Renal cortical epithelial cell (primary cell): ENCODE measurements around the gene NRDE2. TPM values are rescaled to one million over a fixed set of nuclear protein-coding genes. Genes with fewer than 3 reads are reported as not detected.
A peak's percentile ranks its signal among the peaks of the same experiment; 100 is the strongest.
"Not testable (repeated sequence)": the region's sequence is repeated elsewhere in the genome, so short reads cannot be mapped to it uniquely, and the experiment has no call there.

Experiments used
- DNase-seq: peaks from one replicate; pipeline ENCODE4 v3.0.0-alpha.2; 2011; ENCODE audit warnings: low read depth
- total RNA-seq: library from RNA; depleted of rRNA; stranded (reverse); fragments of >200 nt; gene quantifications from 2 replicates; pipeline ENCODE4 v1.2.3, GENCODE V29; 2014

NRDE2 gene
- total RNA-seq, 1 donor from 2014 or later: 16.8 TPM

DNA sequence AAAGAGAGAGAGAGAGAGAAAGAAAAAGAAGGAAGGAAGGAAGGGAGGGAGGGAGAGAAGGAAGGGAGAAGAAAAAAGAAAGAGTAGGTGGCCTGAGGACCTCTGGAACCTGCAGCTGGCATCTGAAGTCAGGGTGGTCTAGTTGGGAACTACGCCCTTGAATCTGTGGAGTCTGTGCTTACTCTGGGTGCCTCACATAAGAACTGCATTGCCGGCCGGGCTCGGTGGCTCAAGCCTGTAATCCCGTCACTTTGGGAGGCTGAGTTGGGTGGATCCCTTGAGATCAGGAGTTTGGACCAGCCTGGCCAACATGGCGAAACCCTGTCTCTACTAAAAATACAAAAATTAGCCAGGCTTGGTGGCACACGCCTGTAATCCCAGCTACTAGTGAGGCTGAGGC is 10.0 kb upstream of the NRDE2 start:
- no peak for DNase-seq

DNA sequence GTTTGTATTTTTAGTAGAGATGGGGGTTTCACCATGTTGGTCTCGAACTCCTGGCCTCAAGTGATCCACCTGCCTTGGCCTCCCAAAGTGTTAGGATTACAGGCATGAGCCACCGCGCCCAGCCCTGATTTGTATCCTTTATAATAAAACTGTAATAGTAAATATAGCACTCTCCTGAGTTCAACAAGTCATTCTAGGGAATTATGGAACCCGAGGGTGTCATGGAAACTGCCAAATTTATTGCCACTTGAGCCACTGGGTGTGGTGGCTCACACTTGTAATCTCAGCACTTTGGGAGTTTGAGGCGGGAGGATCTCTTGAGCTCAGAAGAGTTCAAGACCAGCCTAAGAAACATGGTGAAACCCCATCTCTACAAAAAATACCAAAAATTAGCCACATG is 9.5 kb upstream of the NRDE2 start:
- DNase-seq: not testable (repeated sequence)

DNA sequence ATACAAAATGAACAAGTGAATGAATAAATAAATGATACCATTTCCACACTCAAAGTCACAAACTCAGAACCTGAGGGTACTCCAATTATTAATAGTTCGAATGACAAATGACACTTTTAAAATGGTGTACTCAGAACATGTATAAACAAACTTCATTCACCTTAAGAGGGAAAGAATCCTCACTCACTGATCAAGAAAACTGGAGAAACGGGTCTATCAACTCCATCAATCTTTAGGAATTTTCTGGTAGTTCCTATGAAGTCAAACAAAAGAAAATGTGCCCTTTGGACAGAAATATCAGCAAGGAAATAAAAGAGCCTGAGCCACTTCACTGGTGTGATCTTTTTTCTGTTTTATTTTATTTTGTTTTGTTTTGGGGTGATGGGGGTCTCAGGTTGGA is 5.2 kb upstream of the NRDE2 start:
- no peak for DNase-seq

DNA sequence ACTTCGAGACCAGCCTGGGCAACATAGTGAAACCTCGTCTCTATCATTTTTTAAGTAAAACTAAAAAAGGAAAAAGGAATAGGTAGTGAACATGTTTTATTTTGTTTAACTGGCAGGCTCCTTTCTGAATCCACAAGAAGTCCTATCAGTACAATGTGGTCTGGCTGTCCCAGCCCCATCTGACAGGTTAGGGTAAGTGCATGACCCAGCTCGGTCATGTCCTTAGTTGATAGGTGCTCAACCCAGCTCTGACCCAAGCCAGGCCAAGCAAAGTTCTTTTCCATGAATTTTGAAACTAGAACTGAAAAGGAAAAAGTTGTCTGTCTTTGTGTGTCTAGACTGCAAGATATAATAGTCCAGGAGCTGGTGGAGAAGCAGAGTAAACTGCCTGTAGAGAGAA is 4.7 kb upstream of the NRDE2 start:
- DNase-seq: no peak

DNA sequence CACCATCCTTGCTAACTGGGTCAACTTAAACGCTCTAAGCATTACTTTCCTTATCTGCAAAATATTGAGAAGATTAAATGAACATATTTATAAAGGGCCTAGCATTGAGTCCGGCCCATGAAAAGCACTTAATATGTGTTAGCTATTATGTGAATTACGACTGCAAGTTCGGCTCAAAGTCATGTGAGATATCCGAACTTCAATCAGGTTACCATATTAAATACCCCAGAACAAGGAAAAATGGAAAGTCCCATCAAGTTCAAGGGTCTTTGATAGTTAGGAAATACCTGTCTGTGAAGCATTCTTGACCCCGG is 487 bp upstream of the NRDE2 start:
- no peak for DNase-seq

DNA sequence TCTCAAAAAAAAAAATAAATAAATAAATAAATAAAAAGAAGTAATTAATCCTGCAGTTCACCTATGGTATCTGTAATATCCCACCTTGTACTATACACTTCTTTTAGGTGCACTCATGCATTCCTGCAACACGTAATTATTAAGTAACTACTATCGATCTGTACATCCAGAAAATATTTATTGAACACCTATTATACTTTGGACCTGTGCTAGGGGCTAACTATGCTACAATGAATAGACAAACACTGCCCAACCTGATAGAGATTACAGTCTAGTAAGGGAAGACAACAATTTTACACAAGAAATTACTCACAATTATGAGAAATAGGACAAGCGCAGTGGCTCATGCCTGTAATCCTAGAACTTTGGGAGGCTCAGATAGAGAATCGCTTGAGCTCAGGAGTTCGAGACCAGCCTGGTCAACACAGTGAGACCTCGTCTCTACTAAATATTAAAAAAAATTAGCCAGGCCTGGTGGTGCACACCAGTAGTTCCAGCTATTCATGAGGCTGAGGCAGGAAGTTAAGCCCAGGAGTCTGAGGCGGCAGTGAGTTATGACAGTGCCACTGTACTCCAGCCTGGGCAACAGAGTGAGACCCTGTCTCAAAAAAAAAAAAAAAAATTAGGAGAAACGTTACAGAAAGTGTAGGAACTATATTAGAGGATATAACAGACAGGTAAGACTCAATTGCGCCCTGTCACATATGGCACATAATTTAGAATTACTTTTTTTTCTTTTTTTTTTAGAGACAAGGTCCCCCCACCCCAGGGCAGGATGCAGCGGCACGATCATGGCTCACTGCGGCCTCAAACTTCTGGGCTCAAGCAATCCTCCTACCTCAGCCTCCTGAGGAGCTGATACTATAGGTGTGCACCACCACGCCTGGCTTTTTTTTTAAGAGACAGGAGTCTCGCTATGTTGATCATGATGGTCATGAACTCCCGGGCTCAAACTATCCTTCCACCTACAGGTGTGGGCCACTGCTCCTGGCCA is 1.2 kb downstream of the NRDE2 start:
- no peak for DNase-seq

DNA sequence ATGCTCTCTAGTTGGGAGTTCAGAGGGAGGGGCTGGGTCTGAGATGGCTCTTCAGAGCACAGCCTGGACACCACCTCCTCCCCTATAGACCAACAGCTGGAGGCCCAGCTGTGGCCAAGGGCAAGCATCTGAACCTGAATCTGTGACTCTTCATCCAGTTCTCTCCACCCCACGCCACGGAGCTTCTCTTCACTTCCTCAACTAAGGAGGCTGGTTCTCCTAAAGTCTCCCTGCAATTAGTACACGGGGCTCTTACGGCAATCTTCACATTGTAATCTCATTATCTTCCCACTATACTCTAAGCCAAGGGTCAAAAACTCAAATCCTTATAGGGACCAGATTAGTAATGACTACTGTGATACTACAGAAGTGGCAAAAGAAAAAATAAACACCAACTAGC is 9.8 kb downstream of the NRDE2 start:
- no peak for DNase-seq

DNA sequence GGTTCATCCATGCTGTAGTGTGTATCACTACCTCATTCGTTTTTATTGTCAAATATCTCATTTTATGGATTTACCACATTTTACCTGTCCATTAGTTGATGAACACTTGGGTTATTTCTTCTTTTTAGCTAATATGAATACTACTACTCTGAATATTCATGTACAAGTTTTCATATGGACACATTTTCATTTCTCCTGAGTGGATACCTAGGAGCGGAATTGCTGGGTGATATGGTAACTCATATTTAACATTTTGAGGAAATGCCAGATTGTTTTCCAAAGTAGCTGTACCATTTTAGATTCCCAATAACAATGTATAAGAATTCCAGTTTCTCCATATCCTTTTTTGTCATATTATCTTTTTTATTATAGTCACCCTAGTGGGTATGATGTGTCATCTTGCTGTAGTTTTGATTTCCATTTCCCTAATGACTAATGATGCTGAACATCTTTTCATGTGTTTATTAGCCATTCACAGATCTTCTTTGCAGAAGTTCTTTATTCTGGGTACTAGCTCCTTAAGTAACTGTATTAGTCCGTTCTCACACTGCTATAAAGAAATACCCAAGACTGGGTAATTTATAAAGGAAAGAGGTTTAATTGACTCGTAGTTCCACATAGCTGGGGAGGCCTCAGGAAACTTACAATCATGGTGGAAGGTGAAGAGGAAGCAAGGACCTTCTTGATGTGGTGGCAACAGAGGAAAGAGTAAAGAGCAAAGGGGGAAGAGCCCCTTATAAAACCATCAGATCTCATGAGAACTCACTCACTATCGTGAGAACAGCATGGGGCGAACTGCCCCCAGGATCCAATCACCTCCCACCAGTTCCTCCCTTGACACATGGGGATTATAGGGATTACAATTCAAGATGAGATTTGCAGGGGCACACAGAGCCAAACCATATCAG is 11.9 kb downstream of the NRDE2 start:
- no peak for DNase-seq

DNA sequence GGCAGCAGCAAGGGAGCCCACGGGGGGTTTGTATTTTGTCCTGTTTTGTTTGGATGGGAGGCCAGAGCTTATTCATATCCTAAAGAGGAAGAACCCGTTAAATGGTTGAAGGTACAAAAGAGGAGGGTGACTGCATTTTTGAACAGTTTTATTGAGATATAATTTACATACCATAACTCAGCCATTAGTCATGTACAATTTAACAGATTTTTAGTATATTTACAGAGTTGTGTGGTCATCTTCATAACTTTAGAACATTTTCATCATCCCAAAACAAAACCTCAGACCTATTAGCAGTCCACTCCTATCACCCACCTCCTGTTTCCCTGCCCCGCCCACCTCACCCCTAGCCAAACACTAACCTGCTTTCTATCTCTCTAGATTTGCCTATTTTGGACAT is 12.6 kb downstream of the NRDE2 start:
- DNase-seq: no peak

DNA sequence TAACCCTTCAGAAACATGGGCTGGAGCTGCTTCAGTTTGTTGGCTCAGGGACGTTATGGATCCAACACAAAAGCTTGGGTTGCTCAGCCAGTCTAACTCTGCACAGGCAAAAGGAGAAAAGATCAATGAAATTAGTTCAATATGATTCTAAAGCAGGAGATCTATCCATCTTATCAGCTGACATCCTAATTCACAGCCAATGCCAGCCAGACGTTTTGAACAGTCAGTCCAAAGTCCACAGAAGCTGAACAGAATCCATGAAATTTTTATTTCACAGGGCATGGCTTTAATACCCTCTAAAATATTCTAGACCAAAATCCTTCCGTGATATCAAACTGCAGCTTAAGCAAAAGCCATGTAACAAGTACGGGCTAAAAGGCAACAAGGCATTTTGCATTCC is 13.7 kb downstream of the NRDE2 start:
- no peak for DNase-seq

DNA sequence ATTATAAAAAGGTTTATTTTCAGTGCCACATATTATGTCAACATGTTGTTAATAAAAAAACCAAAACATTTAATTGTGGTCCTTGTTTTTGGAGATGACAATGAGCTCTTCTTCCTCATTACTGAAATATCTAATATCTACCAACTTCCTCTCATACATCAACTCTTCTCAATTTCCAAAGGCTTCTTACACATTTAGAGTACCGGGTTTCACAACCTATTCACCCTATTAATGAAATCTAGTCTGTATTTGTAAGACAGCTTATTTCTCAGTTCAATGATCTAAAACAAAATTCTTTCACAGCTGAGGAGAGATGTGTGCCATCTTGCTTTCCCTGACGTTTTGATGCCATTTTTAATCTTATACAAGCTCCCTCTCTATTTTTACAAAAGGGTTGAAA is 14.5 kb downstream of the NRDE2 start:
- DNase-seq: no peak

DNA sequence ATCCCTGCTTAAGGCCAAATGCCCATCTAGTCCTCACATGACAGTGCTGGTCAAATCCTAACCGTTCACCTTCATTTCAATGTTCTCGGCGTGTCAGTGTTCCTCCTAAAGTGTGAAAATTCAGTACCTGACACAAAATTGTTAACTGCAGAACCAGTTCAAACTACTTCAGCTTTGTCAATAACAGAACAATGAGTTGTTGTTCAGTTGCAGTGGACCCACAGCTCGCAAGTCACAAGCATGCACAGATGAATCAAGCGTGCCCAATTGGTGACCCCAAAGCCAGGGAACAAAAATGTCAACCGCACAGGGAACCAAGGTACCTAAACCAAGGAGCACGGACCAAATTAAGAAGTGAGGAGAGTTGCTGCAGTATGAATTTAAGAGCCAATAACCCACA is 23.2 kb downstream of the NRDE2 start:
- DNase-seq: no peak

DNA sequence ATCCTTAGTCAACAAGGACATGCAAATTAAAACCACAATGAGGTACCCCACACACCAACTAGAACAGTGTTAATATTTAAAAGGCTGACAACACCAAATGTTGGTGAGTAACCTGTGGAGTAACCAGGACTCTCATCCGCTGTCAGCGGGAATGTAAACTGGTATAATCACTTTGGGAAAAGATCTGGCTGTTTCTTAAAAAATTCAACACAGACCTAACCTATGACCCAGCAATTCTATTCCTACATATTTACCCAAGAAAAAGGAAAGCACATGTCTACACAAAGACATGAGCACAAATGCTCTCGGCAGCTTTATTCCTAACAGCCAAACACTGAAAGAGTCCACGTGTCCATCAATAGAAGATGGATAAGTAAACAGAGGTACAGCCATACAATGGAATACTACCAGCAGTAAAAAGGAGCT is 26.6 kb downstream of the NRDE2 start:
- peak; percentile 90 for DNase-seq

DNA sequence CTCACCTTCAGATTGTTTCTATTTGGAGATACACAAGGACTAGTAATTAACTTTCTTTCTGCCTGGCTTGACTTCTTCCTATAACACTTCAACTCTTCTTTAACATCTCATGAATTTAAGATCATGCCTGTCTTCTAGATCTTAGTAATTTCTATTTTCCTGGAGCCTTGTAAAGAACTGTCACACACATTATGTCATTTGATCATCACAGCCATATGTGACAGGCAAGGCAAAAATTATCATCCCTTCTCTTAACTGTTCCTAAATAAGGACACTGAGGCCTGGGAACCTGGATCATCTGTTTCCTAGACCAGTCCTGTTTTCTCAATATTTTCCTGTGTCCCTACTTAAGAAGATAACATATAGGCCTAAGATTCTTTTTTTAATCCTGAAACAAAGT is 27.2 kb downstream of the NRDE2 start:
- no peak for DNase-seq

DNA sequence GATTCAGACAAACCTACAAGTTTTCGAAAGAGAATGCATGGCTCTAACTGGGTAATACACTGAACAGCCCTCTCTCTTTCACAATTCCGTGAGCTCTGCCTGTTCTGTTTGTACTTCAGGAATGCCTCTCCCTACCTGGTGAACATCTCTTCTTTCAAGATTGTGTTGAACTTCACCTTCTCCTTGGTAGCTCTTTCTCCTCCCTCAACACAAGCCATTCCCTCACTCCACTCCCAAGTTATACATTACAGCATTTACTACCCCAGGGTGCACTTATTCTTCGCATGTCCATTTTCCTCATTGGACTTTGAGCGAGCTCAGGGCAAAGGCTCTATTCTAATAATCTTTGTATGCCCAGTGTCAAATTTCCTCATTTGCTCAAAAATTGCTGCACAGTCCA is 28.3 kb downstream of the NRDE2 start:
- DNase-seq: no peak

DNA sequence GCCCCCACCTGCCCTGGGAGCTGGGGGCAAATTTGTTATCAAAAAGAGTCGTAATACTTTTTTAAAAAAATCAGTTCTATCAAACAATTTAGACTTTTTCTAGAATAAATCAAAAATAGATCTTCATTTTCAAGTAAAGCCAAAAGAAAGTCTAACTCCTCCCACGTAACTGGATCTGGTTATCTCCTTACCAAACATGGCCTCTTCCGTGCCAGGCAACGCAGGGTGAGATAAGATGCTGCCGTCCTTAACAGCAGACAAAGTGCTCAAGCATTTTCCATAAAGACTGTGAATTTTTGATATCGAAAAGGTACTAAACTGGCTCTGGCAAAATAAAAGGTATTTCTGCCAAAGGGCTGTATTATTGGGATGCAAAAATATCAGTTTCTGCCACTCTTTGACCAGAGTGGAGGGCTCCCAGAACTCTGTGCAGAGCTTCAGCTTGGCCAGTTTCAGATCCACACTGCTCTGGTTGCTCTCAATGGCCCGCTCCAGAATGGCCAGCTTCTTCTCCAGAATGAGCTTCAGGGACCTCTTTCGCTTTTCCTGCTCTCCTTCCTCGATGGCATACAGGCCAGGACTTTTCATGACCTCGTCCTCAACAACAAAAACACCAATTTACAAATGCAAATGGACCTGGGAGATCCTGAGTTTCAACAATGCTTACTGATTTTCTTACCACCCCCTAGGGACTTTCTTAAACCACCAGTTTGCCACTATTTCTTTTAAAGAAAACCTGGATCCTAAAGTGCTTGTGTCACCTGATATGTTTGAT is 29.0 kb downstream of the NRDE2 start:
- no peak for DNase-seq

DNA sequence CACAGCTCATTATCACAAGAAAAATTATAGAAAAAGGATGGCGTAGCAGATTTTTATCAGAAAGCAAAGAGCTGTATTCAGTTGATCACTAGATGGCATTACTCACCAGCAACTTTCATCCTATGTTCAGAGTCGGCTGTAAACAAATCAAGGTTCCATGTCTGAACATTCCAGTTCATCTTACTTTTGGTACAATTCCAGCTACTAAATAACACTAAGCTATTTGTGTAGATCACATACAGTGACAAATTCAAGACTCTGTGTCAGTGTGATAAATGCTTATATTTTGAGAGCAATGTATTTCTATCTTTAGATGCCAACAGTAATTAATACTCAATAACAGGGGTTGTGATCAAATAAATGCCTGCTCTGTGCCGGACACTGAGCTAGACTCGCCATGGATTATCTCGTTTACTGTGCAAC is 30.1 kb downstream of the NRDE2 start:
- DNase-seq: peak; percentile 76

DNA sequence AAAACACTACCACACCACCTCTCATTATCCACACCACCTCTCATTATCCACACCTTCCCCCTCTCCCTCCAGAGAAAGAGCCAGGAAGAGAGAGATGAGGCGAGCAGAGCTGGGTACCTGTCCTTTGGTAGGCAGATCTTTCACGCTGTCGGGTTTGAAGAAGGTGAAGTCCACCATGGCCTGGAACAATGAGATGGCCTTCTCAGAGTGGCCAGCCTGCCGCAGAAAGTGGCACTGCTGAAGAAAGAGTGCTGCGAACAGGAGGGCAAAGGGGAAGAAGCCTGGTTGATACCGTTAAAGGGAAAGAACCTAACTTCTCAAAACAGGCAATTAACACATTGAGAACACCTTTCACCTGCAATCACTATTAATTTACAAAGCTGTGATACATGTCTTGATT is 30.6 kb downstream of the NRDE2 start:
- no peak for DNase-seq

DNA sequence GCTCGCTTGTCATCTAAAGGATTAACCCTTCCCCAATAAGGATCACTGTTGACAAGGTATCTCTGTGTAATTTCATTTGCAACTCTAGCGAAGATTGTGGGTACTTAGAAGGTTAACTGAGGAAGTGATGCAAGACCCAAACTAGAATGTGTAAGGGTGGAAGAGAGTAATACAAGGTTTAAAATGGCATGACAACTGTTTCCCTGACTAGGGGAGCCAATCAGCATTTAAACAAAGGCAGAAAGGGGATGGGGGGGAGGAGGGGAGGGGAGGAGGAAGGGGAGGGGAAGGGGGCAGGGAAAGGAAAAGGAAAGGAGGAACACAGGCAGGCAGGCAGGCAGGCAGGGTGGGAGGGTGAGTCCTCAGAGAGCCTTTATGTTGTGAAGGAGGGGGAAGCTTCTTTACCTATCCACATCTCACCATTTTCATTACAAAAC is 31.1 kb downstream of the NRDE2 start:
- no peak for DNase-seq

DNA sequence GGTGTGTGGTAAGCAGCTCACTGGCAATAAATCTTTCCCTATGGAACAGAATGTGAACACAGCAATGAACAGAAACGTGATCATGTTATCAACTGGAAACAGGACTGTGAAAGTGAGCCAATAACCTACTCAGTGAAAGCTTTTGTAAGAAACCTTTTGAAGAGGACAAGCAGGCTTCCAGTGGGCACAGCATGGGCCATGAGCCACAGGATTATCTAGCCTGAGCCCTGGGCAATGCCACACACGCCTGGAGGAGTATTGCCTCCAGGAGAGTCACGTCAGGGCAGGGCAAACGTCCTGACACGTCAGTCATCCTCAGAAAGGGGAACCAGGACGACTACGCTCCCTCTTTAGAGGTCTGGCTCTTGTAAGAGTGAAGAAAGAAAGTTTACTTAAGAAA is 32.3 kb downstream of the NRDE2 start:
- DNase-seq: no peak

DNA sequence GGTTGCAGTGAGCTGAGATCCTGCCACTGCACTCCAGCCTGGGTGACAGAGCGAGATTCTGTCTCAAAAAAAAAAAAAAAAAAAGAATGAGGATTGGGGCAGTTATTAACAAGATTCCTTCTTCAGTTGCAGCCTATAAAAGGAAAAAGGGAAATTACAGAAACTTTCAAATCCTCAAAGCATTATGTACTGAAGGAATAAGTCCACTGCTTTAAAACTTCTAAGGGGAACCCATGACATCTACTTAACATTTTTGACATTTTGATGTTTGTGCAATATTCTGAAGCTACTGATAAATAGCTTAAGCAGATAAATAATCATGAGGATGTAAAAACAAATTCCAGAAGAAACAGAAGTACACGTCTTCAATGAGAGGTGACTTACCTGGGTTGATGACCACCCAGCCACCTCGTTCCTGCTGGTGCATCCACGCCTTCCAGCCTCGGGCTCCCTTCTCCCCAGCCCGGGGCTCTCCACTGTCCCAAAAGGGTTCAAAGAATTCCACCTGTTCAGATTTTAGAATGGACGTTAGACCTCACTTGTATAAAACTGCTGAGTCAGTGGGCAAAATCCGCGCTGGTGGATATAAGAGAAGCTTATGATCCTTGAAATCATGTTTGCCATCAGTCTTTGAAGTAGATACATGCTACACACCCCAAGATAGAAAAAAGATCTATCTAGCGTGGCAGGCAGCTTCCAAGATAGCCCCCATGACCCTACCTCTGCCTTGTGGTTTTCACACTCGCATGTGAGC is 33.7 kb downstream of the NRDE2 start:
- no peak for DNase-seq
